HG03439 (cell line): ENCODE data around the gene CNPY1.
"Not testable (repeated sequence)": the region's sequence is repeated elsewhere in the genome, so short reads cannot be mapped to it uniquely, and the experiment has no call there.

Source experiments
- ATAC-seq: cut with Tn5 transposase; IDR thresholded peaks from one replicate; pipeline ENCODE4 v1.9.1; 2021; ENCODE audit warnings: mild to moderate bottlenecking, moderate library complexity; ENCODE audit not compliant: unreplicated experiment

Gene CNPY1

DNA sequence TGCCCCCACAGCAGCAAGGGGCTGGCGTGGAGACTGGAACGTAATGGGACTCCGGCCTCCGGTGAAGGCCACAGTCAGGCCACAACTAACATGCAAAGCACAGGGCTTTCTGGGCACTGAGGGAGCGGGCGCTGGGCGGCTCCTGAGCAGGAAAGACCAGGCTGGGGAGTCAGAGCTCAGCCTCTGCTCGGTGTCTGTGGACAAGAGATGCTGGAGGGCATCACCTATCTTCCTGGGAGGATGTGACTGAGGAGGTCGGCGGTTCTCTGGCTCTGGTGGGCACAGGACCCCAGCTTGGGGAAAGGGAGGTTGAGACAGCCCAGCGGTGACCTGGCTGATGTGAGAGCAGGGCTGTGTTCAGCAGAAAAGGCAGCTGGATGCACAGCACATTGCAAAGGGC, 11.7 kb downstream of the CNPY1 start:
- no peak for ATAC-seq

DNA sequence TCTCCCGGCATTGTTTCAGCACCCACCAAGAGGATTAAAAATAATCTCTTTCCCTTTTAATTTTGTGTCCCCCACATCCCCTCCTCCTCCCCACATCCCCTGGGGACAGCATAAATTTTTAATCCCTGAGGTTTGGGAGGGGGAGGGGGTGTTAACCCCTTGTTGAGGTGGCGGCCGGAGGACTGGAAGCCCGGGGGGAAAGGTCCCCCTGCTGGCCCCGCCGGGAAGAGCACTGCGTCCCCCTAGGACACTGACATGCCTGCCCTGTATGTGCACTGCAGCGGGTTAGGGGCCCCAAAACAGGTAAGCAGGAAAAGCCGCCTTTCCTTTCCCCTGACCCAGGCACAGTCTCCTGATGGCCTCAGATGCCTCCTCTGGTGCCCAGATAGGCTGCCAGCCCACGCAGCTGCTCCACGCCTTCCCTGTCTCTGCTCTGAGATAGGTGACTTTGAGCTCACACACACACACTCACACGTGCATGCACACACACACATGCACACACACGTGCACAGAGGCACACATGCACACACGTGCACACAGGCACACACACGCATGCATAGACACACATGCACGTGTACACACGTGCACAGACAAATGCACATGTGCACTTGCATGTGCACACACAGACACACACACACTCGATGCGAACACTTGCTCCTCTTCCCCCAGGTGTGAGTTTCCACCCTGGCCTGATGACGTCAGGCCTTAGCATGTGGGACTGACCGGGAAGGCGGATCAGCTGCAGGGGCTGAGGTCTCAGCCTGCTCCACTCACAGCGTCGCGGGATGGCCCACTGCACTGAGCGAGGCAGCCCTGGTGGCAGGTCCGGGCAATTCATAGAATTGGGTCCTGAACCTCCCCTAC, 12.3 kb downstream of the CNPY1 start:
- ATAC-seq: no peak

DNA sequence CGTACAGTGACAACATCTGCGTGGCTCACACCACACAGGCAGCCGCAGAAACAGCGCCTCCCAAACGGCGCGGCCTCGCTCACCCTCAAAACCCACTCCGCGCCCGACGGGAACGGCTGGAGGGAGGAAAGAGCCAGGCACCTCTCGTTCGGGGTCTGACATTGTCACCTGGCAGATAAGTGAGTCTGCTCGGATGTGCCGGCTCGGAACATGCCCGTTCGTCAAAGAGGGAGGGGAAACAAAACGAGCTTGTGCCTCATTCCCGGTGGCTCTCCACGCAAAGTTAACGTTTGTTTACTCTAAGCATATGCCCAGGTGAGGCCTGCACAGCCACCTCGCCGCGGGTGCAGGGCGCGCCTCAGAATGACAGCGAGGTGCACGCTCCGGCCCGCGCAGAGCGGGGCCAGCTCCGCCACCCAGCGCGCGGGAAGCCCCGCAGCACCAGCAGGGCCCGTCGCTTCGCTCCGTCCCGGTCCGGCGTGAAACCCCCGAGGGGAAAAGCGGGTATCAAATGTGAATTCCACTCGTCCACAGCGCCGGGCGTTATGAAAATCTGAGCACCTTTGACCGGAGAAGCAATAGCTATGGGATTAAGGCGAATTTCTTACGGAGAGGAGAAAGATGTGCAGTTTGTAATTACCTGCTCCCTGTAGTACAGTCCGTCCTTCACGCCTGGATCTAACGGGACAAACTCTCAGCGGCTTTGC, 13.1 kb downstream of the CNPY1 start:
- ATAC-seq: no peak

DNA sequence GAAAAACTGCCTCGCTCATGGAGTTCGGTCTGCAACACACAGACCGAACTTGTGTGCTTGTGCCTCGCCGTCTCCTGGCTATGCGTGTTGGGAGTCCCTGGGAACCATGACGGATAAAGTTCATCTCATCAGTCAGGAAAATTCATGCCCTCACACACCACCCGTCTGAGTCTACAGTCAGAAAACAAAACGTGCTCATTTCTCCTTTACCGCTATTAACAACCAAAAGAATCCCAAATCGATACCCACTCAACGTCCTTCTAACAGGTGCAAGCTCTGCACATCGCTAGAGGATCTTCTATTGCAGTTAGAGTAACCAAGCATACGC, 13.6 kb downstream of the CNPY1 start:
- ATAC-seq: no peak

DNA sequence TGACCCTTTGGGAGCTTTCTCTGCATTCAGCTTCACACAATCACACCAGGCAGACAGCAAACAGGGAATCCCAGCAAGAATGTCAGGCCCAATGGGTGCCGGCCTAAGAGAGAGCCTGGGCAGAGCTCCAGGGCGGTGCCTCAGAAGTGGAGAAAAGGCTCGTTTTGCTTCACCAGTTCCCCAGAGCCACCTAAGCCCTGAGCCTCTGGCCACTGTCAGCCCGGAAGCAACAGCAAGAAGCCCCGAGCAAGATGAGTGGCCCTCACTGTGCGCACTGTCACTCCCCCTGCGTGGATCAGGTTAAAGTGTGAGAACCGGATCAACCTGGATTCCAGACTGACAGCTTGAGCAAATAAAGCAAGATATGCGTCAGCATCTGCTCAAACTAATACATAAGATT, 14.7 kb downstream of the CNPY1 start:
- ATAC-seq: no peak

DNA sequence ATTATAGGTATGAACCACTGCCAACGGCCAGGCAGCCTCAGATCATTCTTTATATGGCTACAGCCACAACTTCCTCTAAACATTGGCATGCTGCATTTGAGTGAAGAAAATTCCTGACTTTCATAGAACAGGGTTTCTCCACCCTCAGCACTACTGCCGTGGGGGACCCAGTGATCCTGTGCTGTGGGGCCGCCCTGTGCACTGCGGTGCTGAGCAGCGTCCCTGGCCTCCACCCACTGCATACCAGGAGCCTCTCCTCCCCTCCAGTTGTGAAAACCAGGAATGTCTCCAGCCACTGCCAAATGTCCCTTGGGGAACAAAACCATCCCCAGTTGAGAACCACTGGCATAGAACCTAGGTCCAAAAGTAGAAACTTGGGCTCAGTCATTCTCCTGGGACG, 15.8 kb downstream of the CNPY1 start:
- no peak for ATAC-seq

DNA sequence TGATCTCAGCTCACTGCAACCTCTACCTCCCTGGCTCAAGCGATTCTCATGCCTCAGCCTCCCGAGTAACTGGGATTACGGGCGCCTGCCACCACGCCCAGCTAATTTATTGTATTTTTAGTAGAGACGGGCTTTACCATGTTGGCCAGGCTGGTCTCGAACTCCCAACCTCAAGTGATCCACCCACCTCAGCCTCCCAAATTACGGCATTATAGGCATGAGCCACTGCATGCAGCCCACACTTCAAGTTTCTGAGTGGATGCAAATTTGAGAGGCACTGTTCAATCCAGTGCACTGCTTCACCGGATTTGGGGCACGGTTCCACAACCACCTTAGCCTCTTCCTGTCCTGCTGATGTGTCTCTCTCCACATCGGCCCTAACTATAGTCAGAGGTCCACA, 16.5 kb downstream of the CNPY1 start:
- no peak for ATAC-seq

DNA sequence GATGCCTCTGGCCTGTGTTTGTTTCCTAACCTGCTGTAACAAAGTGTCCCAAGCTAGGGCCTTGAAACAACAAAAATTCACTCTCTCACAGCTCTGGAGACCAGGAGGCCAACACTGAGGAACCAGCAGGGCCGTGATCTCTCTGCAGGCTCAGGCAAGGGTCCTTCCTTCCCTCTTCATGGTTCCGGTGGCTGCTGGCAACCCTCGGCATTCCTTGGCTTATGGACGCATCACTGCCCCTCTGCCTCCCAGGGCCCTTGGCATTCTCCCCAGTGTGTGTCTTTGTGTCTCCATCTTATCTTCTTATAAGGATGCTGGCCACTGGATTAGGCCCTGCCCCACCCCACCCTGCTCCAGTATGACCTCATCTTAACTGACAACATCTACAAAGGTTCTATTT, 17.0 kb downstream of the CNPY1 start:
- ATAC-seq: no peak

DNA sequence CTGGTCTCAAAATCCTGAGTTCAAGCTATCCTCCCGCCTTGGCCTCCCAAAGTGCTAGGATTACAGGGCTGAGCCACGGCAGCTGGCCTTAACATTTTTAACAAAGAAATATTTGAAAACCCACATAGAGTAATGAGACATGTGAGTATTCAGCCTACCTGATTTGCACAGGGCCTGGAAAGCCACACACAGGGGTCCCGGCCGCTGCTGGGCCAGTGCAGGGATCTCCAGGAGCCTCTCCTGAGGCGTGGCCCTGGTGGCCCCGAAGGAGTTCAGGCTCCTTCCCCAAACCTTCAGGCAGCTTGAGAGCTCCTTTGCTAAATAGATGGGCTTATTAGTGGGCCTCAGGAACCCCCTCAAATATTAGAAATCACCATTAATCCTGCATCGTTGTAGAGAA, 18.7 kb downstream of the CNPY1 start:
- no peak for ATAC-seq

DNA sequence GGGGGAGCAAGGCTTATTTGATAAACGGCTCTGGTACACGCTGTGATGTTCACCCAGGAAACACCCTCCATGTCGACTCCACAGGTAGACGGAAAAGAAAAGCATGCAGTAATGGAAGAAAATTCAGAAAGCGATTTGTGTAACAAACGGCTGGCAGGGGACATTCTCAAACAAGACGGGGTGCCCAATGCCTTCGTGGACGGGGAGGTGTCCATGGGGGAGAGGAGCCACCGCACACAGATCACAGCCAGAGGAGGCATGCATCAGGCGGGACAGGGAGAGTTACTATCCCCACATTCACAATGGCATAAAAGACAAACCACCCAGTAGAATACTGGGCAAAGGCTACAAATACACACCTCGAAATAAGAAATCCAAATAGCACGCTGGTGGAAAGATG, 20.1 kb downstream of the CNPY1 start:
- no peak for ATAC-seq

DNA sequence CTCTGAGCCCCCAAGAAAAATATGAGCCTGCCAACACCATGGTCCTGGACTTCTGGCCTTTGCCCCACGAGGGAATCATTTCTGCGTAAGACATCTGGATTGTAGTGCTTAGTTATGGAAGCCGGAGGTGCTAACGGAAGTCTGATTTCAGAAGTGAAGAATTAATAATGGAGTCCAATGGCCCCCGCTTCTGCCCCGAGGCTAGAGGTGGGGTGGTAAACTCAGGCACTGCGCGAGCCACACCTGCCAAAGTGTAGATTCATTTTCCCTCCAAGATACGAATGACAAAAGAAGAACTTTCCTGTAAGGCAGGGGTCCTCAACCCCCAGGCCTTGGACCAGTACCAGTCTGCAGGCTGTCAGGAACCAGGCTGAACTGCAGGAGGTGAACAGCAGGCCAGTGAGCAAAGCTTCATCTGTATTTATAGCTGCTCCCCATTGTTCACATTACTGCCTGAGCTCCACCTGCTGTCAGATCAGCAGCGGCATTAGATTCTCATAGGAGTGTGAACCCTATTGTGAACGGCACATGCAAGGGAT, 22.3 kb downstream of the CNPY1 start:
- ATAC-seq: no peak

DNA sequence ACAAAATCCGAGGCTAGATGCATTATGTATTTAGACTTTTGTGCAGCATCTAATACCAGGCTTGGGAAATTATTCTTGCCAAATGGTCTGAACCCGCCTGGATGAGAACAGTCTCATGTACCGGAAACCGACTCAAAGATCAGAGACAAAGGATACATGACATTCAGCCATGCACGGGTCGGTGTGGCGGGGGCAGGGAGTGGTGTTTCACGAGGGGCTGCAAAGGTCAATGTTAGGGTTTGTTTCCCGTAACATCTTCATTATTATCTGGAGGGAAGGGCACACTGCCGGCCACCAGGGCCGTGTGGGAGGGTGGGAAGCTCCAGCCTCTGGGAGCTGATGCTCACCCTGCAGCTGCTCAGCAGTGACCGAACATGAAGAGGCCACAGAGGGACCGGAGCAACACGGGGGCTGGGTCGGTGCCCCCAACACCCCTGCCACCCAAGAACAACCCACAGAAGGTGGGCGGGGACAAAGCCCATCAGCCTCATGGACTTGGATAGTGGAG, 23.1 kb downstream of the CNPY1 start:
- ATAC-seq: no peak

DNA sequence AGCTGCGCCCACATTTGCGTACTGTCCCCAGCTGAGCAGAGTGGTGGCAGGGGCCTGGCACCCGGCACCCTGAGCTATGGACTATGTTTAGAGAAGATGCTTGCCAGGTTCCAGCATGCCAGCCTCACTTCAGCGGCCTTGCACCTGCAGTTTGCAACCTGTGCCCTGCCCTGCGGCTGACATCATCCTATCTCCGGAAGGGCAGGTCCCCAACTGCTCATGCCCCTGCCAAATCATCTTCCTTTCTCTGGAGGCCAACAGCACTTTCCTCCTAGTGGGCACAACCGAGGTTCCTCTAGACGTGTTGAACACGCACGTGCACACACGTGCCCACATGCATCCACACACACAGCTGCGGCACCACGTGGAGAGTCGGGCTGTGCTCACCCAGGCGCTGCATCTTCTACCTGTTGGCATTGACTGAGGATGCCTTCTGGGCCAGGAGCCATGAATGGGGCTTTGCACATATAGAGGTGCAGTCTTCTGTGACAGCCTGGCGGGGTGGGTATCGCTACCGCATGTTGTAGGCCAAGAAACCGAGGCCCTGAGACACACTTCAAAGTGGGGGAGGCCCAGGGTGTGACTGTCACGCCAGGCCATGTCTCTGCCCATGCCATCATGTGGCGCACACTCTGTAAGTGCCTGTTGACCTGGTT, 24.5 kb downstream of the CNPY1 start:
- no peak for ATAC-seq

DNA sequence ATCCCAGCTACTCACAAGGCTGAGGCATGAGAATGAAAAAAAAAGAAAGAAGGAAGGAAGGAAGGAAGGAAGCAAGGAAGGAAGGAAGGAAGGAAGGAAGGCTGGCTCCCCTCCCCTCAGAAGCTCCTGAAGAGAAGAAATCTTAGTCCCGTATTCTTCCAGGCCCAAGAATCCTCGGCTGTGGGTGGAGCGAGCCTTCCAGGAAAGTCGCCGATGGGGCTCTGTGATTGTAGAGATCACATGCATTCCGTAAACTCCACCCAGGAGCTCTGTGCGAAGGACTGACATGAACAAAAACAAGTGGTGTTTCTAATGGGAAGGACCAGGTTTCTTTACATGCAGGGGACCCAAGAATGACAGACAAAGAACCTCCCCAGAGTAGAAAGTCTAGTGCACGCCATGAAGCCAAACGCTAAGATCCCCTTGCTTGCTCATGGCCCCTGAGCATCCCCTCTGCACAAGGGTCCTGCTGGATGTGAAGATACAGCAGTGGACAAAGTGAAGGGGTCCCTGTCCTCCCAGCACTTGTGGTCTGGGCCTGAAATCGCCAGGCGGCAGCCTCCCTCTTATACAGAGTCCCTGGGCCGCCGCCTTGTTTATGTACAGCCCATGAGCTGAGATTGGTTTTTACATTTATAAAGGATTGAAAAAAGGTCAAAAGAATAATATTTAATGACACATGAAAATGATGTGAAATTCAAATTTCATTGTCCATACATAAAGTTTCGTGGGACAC, 25.2 kb downstream of the CNPY1 start:
- no peak for ATAC-seq

DNA sequence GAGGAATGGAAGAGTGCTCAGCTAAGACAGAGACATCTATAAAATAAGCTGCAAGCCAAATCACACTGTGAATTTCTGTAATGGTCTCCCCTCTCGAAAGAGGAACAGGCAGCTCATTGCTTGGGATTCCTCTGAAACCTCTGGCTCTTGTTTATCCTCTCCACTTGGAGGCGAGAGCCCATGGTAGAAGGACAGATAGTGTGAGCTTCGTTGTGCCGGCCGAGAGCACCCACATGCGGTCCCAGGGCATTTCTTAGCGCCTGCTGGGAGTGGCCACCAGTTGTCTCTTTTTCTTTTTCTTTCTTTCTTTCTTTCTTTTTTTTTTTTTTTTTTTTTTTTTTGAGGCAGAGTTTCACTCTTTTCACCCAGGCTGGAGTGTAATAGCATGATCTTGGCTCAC, 26.2 kb downstream of the CNPY1 start:
- no peak for ATAC-seq

DNA sequence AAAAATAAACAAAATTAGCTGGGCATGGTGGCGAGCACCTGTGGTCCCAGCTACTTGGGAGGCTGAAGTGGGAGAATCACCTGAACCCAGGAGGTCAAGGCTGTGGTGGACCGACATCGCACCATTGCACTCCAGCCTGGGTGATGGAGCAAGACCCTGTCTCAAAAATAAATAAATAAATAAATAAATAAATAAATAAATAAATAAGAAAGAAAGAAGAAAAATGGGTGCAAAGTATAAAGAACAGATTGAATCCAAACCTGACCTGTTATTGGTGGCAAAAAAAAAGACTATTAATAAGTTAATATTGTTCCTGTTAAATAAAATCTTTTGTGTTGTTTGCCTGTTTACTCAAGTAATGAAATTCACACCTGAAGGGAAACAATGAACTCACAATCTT, 27.0 kb downstream of the CNPY1 start:
- ATAC-seq: not testable (repeated sequence)

DNA sequence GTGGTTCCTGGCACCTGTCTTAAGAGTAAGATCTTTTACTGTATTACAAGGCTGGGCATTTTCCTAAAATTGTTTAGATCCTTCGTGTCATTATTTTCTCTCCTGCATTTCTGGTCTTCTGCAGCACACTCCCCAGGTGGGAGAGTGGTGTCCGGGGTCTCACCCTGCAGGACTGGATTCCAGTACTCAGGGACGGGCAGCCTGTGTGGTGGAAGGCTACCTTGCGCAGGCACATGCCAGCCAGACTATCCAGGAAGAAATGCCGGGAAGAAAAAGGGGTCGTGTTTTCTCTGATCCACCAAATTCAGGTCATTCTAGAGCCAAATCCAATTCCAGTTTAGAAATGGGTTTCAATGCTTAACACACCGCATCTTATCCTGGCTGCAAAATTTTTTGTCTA, 27.7 kb downstream of the CNPY1 start:
- no peak for ATAC-seq

DNA sequence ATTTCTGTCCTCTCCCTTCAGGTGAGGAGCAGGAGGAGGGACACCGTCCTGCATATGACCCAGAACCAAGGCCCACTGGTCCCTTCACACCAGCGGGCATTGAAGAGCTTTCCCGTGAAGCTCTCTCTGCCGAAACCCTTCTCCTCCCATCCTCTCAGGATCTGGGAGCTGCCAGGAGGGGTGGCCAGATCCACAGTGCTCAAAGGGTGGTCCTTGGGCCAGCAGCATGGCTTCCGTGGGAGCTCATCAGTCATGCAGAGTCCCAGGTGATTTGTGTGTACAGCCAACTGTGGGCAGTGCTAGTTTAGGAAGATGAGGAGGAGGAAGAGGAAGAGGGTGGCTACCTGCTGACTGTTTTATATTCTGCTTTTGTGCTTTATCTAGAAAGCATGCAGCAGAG, 28.4 kb downstream of the CNPY1 start:
- ATAC-seq: no peak

DNA sequence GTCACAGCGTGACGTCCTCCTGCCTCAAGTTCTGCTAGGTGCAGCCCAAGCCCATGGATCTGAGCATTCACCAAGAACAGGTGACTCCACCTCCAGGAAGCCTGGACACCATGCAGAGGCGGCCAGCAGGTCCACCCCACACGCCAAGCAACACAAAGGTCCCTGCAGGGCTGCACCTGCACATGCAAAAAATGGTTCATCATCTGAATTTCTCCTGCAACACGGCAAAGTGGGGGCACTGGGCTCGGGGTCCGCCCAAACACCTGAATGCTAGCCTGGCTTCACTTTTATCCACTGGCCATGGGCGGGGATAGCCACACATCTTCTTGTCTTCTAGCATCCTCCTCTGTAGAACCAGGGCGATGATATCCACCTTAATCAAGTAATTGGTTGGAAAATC, 28.9 kb downstream of the CNPY1 start:
- no peak for ATAC-seq

DNA sequence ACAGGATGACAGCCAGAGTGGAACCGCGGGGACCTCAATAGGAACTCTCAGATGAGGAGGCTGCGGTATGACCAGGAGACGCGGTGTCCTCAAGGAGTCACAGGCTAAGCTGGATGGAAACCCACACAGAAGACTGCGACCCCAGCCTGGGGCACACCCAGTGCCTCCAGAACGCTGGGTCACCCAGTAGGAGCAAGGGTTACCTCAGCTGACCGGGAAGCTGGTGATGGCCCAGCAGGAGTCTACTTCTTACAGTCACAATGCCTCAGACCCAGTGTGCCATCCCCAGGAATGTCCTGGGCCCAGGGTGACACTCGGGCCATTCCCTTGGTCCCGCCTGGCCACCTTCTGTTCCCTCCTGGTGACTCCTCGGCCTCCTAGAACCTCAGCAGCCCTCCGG, 29.9 kb downstream of the CNPY1 start:
- ATAC-seq: no peak

DNA sequence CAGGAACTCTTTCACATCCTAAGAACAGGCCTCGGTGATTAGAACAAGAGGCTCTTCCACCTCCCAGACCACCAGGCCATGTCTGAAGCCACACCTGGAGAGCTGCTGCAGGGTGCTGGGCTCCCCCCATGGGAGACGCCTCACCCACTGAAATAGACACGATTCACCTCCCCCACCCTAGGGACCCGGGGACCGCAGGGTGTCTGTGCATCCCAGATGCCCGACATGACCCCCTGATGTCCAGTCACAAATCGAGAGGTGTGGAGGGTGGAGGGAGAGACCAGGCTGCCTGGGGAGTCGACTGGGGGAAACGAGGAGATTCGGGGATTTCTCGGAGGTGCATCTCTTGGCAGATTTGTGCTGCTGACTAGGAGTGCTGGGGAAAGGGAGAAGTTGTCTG, 31.0 kb downstream of the CNPY1 start:
- no peak for ATAC-seq
